CD4-positive, alpha-beta T cell treated with Interleukin-12 subunit alpha and Interleukin-12 subunit beta, for 1 hour (primary cell): ENCODE results near the gene KCTD4.

Source experiments
- DNase-seq: peaks from one replicate; pipeline ENCODE4 v3.0.0-alpha.2; 2020

KCTD4 gene

GRCh38 chr13:45168555-45168930, 32.3 kb downstream of the KCTD4 start:
- no peak for DNase-seq

- DNase-seq: no peak
Observed at GRCh38 chr13:45167611-45168554, 33.0 kb downstream of the KCTD4 start.

- DNase-seq: no peak
Observed at GRCh38 chr13:45166858-45167257, 34.0 kb downstream of the KCTD4 start.

GRCh38 chr13:45162821-45163220, 38.0 kb downstream of the KCTD4 start:
- no peak for DNase-seq

GRCh38 chr13:45162194-45162593, 38.7 kb downstream of the KCTD4 start:
- DNase-seq: no peak

DNA sequence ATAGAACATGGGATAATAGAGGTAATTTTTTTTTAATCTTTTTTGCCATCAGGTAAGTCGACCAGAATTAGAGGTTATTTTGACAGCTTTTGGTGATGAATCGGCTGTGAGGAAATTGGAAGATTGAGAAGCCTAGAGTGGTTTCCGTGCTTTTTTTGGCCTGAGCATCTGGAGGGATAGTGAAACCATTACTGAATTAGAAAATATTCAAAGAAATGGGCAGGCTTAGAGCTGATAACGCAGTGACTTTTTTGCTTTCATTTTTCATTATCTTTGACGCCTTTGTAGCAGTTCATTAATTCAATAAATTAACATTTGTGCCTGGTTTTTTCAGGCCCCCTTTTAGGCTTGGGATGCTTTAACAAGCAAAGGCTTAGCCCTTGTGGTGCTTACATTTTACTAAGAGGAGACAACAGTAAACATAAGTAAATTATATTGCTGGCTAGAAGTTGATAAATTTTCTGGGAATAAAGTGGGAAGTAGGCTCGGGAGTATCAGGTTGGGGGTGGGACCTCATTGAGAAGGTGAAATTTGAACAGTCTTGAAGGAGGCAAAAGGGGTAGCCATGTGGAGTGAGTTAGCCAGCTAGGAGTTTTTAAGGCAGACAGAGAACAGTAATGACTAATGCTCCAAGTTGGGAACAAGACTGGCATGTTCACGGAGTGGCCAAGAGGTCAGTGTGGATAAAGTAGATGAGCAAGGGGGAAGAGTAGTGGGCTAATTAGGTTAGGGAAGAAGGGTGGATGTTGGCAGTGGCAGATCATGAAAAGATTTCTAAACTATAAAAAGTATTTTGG, 44.1 kb downstream of the KCTD4 start:
- no peak for DNase-seq

DNA sequence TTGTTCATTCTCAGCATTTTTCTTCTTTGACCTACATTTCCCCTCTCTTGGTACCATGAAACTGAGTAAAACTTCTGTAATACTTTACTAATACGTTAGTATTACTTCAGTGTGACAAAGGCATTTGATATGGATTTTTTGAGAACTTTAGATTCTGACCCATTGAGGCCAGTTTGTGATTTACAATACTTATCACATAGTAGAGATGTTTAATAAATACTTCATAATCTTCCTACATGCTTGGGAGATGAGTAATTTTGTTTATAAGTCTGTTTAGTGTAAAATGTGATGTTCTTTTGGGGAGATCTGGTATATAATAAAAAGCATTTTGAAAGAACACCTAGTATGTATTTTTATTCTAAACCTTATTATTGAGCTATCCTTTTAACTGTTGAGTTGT, 50.9 kb downstream of the KCTD4 start:
- DNase-seq: no peak

DNA sequence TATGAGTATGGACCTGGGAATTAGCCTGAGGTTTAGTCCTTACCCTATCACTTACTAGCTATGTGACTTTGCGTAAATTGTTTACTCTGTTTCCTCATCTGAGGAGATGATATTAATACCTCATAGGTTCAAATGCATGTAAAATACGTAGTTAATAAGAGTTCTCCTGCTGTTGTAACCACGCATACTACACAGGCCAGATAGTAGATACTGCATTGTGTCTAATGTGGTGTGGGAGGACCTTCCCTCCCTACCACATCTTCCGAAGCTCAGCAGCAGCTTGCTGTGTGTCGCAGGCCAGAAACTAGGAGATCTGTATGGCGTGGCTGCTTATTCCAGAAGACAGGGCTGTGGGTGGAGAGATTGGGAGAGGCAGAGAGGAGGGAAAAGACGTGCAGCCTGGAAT, 57.5 kb downstream of the KCTD4 start:
- no peak for DNase-seq
